Ascending aorta (tissue), 2 donors: ENCODE data around the gene IER3. TPM values are rescaled to one million over a fixed set of nuclear protein-coding genes. Genes with fewer than 3 reads are reported as not detected.
A peak's percentile ranks its signal among the peaks of the same experiment; 100 is the strongest.

Source experiments
- DNase-seq, 2 donors: peaks; one replicate each; pipeline ENCODE4 v3.0.0-alpha.2; 2019; ENCODE audit warnings: low spot score in 2 of 2
- H3K27ac ChIP-seq, 2 donors: fragments of 200-600 bp; sonication (generic); one replicate each; pipeline ENCODE4 v1.5.1; 2016 to 2017; ENCODE audit warnings: mild to moderate bottlenecking in 1 of 2
- H3K27me3 ChIP-seq: fragments of 200-600 bp; sonication (generic); one replicate; pipeline ENCODE4 v1.5.1; 2017
- H3K36me3 ChIP-seq, 2 donors: fragments of 200-600 bp; sonication (generic); one replicate each; pipeline ENCODE4 v1.5.1; 2016
- H3K4me1 ChIP-seq, 2 donors: fragments of 200-600 bp; sonication (generic); one replicate each; pipeline ENCODE4 v1.5.1; 2016 to 2017; ENCODE audit warnings: mild to moderate bottlenecking in 1 of 2
- H3K4me3 ChIP-seq, 2 donors: fragments of 200-600 bp; sonication (generic); one replicate each; pipeline ENCODE4 v1.5.1; 2016 to 2017; ENCODE audit warnings: mild to moderate bottlenecking in 1 of 2
- H3K9me3 ChIP-seq, 2 donors: fragments of 200-600 bp; sonication (generic); one replicate each; pipeline ENCODE4 v1.5.1; 2016
- intact Hi-C: fragments of 100-400 bp; cut with DNase I; formaldehyde crosslinking; loops from one replicate; pipeline ENCODE4 v1.15.1; 2023
- total RNA-seq: library from RNA; depleted of rRNA; stranded (reverse); fragments of >200 nt; gene quantifications from one replicate; pipeline ENCODE4 v1.1.0, GENCODE V29; 2016
- TF ChIP-seq, protein P1 (sequence below), 3 experiments: fragments of 200-600 bp in 2 of 3; fragments of 450-650 bp in 1 of 3; sonication (generic) in 2 of 3; IDR thresholded peaks; one replicate each; pipeline ENCODE4 v1.5.1; 2016 to 2019; ENCODE audit warnings: antibody characterized with exemption in 3 of 3, mild to moderate bottlenecking in 1 of 3, moderate library complexity in 1 of 3

Gene IER3
- total RNA-seq, 1 donor from 2014 or later = 51.9 TPM

DNA sequence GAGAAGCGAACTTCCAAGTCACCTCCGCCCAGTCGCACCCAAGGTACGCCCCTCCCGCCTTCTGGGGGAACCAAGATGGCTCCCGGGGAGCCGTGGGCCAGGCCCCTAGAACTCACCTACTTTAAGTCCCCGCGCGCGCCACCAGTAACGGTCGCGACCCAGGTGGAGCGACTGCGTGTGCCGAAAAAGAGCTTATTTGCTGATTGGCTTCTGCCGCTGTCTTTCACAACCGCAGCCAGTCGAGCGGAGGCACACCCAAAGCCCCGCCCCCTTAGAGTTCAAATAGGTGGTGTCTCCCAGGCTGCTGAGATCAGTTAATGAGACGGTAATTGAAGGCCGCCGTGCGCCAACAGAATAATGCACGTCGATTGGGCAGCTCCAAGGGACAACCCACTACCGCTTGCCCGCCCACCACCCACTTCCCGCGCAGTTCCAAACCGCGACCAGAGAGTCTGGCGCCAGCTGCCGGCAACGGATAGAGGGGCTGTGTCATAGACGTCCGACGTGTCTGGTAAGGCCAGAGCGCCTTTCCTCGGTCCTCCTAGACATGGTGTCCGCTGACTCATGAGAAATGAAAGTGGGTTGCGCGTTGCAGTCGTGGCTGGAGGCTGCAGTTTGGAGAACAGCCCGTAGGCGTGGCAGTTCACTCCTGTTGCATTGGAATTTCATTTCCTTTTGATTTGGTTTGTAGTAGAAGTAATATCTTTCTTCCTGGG, 27.1 kb downstream of the IER3 start, which contains the start of gene MDC1:
Gene MDC1, minus strand, starts transcription at position 153 of the 716 bp plus-strand sequence. CDS start 2,106 bp downstream, outside the sequence.
- TF ChIP-seq, protein P1, sequence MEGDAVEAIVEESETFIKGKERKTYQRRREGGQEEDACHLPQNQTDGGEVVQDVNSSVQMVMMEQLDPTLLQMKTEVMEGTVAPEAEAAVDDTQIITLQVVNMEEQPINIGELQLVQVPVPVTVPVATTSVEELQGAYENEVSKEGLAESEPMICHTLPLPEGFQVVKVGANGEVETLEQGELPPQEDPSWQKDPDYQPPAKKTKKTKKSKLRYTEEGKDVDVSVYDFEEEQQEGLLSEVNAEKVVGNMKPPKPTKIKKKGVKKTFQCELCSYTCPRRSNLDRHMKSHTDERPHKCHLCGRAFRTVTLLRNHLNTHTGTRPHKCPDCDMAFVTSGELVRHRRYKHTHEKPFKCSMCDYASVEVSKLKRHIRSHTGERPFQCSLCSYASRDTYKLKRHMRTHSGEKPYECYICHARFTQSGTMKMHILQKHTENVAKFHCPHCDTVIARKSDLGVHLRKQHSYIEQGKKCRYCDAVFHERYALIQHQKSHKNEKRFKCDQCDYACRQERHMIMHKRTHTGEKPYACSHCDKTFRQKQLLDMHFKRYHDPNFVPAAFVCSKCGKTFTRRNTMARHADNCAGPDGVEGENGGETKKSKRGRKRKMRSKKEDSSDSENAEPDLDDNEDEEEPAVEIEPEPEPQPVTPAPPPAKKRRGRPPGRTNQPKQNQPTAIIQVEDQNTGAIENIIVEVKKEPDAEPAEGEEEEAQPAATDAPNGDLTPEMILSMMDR (IDR thresholded peaks at IDR 0.05) = peak in 1 of 3 experiments; percentile 65
- H3K27ac ChIP-seq = peak within 1 kb of the TSS; percentile 93 to 94
- peak within 1 kb of the TSS; percentile 69 to 77 for H3K4me3 ChIP-seq
- H3K27me3 ChIP-seq = no peaks in the 10 kb centered on the region
- peaks cover 19 to 26% of the 10 kb centered on the region in 2 donors for H3K36me3 ChIP-seq
- peak; percentile 100 for DNase-seq
- no peaks in the 10 kb centered on the region for H3K9me3 ChIP-seq
- H3K4me1 ChIP-seq = peaks cover 0 to 24% of the 10 kb centered on the region in 2 donors
- intact Hi-C loops = loop anchor here (1.0 kb wide), 3 partner anchors 26 to 100 kb away; partner anchors contain the start of genes MRPS18B and PPP1R10

DNA sequence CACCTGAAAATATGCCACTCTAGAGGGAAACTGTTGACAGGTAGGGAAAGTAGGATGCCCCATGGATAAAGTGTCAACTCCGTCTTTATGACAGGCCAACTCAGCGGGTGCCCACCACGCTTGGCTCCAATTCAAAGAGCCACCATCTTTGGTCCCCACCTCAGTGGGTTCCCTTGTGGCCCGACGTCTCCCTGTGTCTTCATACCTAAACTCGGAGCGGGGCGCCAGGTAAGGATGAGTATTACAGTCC, 27.5 kb downstream of the IER3 start:
- H3K9me3 ChIP-seq = no peaks in the 10 kb centered on the region
- peaks cover 24 to 30% of the 10 kb centered on the region in 2 donors for H3K36me3 ChIP-seq
- no peak for DNase-seq
- intact Hi-C loops = loop anchor here (1.0 kb wide), 3 partner anchors 26 to 100 kb away; partner anchors contain the start of genes MRPS18B and PPP1R10
- H3K27me3 ChIP-seq = no peaks in the 10 kb centered on the region
- TF ChIP-seq, protein P1 (IDR thresholded peaks at IDR 0.05) = no peak
- H3K4me1 ChIP-seq = peaks cover 0 to 22% of the 10 kb centered on the region in 2 donors
- peak overlapping the region; percentile 93 to 94 for H3K27ac ChIP-seq
- H3K4me3 ChIP-seq = peak overlapping the region; percentile 69 to 77

DNA sequence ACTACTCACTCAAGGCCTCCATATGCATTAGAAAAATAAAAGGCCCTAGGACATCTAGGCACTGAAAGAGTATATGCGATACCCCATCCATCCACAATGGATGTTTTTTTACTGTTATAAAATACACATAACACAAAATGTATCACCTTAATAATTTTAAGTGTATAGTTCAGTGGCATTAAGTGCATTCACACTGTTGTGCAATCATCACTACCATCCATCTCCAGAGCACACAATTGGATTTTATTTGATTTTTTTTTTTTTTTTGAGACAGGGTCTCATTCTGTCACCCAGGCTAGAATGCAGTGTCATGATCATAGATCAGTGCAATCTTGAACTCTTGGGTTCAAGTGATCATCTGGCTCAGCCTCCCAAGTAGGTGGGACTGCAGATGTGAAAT, 30.1 kb downstream of the IER3 start:
- intact Hi-C loops = no loop called here
- DNase-seq = no peak
- Histone ChIP-seq H3K27me3 (no peaks in the 10 kb centered on the region), H3K9me3 (no peaks in the 10 kb centered on the region), H3K36me3 (peaks cover 46 to 56% of the 10 kb centered on the region in 2 donors), H3K27ac (no peak overlapping the region), H3K4me1 (peaks cover 0 to 19% of the 10 kb centered on the region in 2 donors), H3K4me3 (no peak overlapping the region)
- TF ChIP-seq, protein P1 (IDR thresholded peaks at IDR 0.05) = no peak

DNA sequence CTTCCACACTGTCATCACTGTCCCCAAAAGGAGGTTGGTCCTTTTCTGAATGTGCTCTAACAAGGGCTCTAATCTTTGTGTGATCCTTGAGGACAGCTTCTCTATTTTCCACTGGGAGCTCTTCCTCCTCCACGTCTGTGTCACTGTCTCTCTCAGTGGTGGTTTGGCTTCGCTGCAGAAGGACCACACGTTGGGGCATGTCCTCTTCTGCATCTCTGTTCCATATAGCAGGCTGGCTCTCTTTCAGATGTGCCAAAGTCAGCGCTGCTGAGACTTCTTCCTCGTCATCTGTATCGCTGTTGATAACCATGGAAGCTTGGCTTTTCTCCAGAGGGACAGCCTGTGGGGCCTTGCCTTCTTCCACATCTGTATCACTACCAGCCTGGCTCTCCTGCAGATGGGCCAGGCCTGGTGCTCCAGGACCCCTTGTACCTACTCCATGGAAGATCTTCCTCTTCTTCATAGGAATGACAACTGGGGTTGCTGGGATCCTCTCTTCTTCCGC, 31.9 kb downstream of the IER3 start:
- Histone ChIP-seq H3K4me3 (no peak overlapping the region), H3K27me3 (no peaks in the 10 kb centered on the region), H3K36me3 (peaks cover 54 to 66% of the 10 kb centered on the region in 2 donors), H3K4me1 (peaks cover 0 to 7% of the 10 kb centered on the region in 2 donors), H3K27ac (no peak overlapping the region), H3K9me3 (no peaks in the 10 kb centered on the region)
- TF ChIP-seq, protein P1 (IDR thresholded peaks at IDR 0.05) = no peak
- no peak for DNase-seq
- intact Hi-C loops = no loop called here

DNA sequence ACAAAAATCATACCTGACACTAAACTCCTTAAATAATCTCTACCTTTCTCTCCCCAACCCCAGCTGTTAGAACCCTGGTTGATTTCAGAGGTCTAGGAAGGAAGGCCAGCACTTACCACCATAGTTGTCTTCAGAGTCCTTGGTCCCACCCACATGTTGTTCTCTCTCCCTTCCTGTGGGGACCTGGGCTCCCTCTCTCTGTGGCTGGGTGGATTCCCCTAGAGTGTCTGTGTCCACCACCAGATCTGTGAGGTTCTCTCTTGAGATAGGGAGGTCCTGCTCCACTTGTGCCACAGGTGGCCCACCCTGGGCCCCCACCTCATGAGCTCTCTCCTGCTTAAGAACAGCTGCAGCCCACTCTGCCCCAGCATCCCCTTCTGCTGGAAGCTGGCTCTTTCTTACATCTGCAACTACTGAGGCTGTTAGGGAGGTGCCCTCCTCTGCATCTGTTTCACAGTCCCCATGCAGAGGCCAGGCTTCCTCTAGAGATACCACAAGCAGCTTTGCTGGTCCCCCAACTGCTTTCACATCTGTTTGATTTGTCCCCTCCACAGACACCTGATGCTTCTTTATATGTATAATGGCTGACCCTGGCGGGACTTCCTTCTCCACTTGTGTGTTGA, 32.5 kb downstream of the IER3 start:
- Histone ChIP-seq H3K4me1 (peaks cover 0 to 7% of the 10 kb centered on the region in 2 donors), H3K27ac (no peak overlapping the region), H3K27me3 (no peaks in the 10 kb centered on the region), H3K4me3 (no peak overlapping the region), H3K9me3 (no peaks in the 10 kb centered on the region), H3K36me3 (peaks cover 60 to 72% of the 10 kb centered on the region in 2 donors)
- DNase-seq = no peak
- TF ChIP-seq, protein P1 (IDR thresholded peaks at IDR 0.05) = no peak
- intact Hi-C loops = no loop called here
